Measurements from ENCODE around the gene TOMM20. TPM values are rescaled to one million over a fixed set of nuclear protein-coding genes. Genes with fewer than 3 reads are reported as not detected.

TOMM20 gene
- total and polyA plus RNA-seq, 2 experiments from 2014 or later = 75.7 to 103 TPM

- H3K36me3 ChIP-seq (ENCODE audit: low read depth) = no peaks in the 10 kb centered on the region
- peaks cover 56% of the 10 kb centered on the region for H3F3A ChIP-seq (ENCODE audit: insufficient read depth)
- H3K4me1 ChIP-seq (ENCODE audit: insufficient read depth) = peaks cover 48% of the 10 kb centered on the region
- in situ Hi-C loops (cut with MboI) = no loop called here
- no peaks in the 10 kb centered on the region for H3K9me2 ChIP-seq (ENCODE audit: insufficient read depth)
- H3K27me3 ChIP-seq (replicated peaks; ENCODE audit: insufficient read depth) = no peaks in the 10 kb centered on the region
- TF ChIP-seq EZH2phosphoT487 (IDR thresholded peaks at IDR 0.05; ENCODE audit: insufficient read depth, low read depth) (no peak), EZH2 (IDR thresholded peaks at IDR 0.05; ENCODE audit: insufficient read depth, poor library complexity, severe bottlenecking) (no peak)
- no peak overlapping the region for H3K27ac ChIP-seq
- H4K20me1 ChIP-seq (ENCODE audit: insufficient read depth) = no peaks in the 10 kb centered on the region
- H3K79me2 ChIP-seq (ENCODE audit: insufficient read depth) = no peaks in the 10 kb centered on the region
- 100% methylated on average over 1 of the region's 1 CpG for WGBS, 2 experiments (ENCODE audit: low coverage in 1 of 2, low lambda C conversion rate in 2 of 2, missing lambda C conversion rate in 2 of 2)
- no peaks in the 10 kb centered on the region for H3K9me3 ChIP-seq (ENCODE audit: low read depth)
- no peak overlapping the region for H3K4me3 ChIP-seq
- DNase-seq = no peak
- H2AFZ ChIP-seq = no peak overlapping the region
- H3K4me2 ChIP-seq (ENCODE audit: unreplicated experiment) = no peak overlapping the region
- H3K9ac ChIP-seq = no peak overlapping the region
Observed at GRCh38 chr1:235077163-235077540, 51.5 kb downstream of the TOMM20 start.

DNA sequence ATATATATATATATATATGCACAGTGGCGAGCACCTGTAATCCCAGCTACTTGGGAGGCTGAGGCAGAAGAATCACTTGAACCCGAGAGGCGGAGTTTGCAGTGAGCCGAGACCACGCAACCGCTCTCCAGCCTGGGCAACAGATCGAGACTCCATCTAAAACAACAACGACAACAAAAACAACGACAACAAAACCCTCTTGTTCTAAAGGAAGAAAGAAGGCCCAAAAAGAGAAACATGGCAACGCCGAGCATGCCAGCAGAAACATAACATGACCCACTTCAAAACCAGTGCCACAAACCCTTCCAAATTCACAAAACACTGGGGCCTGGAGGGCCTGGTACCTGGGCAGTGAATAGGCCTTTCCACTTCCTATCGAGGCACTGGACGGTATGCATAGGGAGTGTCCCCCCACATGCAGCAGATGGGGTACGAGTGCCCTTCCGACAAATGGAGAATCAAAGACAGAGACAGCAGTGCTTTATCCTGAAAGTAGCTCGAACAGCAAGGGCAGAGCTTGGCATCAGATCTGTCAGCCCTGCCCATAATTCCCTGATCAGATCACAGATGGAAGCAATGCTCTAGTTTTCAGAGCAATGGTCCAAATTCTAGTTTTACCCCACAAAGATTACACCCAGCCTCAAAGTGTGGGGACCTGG, 52.0 kb downstream of the TOMM20 start:
- H2AFZ ChIP-seq = no peak overlapping the region
- TF ChIP-seq EZH2 (IDR thresholded peaks at IDR 0.05; ENCODE audit: insufficient read depth, poor library complexity, severe bottlenecking) = no peak
- no peak for TF ChIP-seq EZH2phosphoT487 (IDR thresholded peaks at IDR 0.05; ENCODE audit: insufficient read depth, low read depth)

DNA sequence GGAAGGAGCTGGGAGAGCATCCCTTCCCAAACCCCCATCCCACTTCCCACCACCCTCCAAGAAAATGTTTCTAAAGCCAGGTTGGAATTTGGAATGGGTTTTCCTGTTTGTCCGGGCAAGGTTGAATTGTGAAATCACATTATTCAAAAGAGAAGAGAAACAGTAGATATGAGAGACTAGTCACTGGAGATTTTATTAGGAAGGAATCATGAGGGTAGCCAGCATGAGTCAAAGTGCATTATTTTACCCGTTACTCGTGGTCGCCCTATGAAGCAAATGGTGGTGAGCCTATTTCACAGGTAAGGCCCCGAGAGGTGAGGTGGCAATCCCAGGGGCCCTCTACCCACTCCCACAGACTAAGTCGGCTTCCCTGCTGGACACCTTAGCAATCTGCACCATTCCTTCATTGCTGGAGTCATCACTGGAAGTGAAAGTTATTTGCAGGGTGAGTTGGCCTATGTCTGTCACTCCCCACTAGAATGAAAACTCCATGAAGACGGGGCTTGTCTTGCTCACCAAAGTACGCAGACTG, 52.8 kb downstream of the TOMM20 start:
- TF ChIP-seq EZH2phosphoT487 (IDR thresholded peaks at IDR 0.05; ENCODE audit: insufficient read depth, low read depth) (no peak), EZH2 (IDR thresholded peaks at IDR 0.05; ENCODE audit: insufficient read depth, poor library complexity, severe bottlenecking) (no peak)
- Histone ChIP-seq H4K20me1 (ENCODE audit: insufficient read depth) (no peaks in the 10 kb centered on the region), H3K27me3 (replicated peaks; ENCODE audit: insufficient read depth) (no peaks in the 10 kb centered on the region), H3K4me1 (ENCODE audit: insufficient read depth) (peaks cover 48% of the 10 kb centered on the region), H2AFZ (0 out of 2 replicates have a peak overlapping the region, but pooled peaks have one; percentile 19), H3K4me2 (ENCODE audit: unreplicated experiment) (peak overlapping the region; percentile 78), H3K9me3 (ENCODE audit: low read depth) (no peaks in the 10 kb centered on the region), H3K9me2 (ENCODE audit: insufficient read depth) (no peaks in the 10 kb centered on the region), H3F3A (ENCODE audit: insufficient read depth) (peaks cover 56% of the 10 kb centered on the region), H3K9ac (peak overlapping the region; percentile 92), H3K27ac (peak overlapping the region; percentile 99), H3K4me3 (peak overlapping the region; percentile 61), H3K79me2 (ENCODE audit: insufficient read depth) (no peaks in the 10 kb centered on the region), H3K36me3 (ENCODE audit: low read depth) (no peaks in the 10 kb centered on the region)
- peak; percentile 83 for DNase-seq
- in situ Hi-C loops (cut with MboI) = no loop called here
- 32% methylated on average over 8 of the region's 8 CpGs for WGBS, 2 experiments (ENCODE audit: low coverage in 1 of 2, low lambda C conversion rate in 2 of 2, missing lambda C conversion rate in 2 of 2)

More for the DNA sequence above, 52.0 kb downstream of the TOMM20 start:
- no peaks in the 10 kb centered on the region for H3K9me3 ChIP-seq (ENCODE audit: low read depth)
- no peak overlapping the region for H3K4me3 ChIP-seq
- DNase-seq = no peak
- 91 to 93% methylated on average over 16 of the region's 16 CpGs for WGBS, 2 experiments (ENCODE audit: low coverage in 1 of 2, low lambda C conversion rate in 2 of 2, missing lambda C conversion rate in 2 of 2)
- no peaks in the 10 kb centered on the region for H3K79me2 ChIP-seq (ENCODE audit: insufficient read depth)
- in situ Hi-C loops (cut with MboI) = no loop called here
- no peak overlapping the region for H3K4me2 ChIP-seq (ENCODE audit: unreplicated experiment)
- peaks cover 56% of the 10 kb centered on the region for H3F3A ChIP-seq (ENCODE audit: insufficient read depth)
- H3K4me1 ChIP-seq (ENCODE audit: insufficient read depth) = peaks cover 48% of the 10 kb centered on the region
- no peaks in the 10 kb centered on the region for H4K20me1 ChIP-seq (ENCODE audit: insufficient read depth)
- H3K9me2 ChIP-seq (ENCODE audit: insufficient read depth) = no peaks in the 10 kb centered on the region
- no peak overlapping the region for H3K9ac ChIP-seq
- H3K27ac ChIP-seq = peak overlapping the region; percentile 99
- no peaks in the 10 kb centered on the region for H3K27me3 ChIP-seq (replicated peaks; ENCODE audit: insufficient read depth)
- H3K36me3 ChIP-seq (ENCODE audit: low read depth) = no peaks in the 10 kb centered on the region

DNA sequence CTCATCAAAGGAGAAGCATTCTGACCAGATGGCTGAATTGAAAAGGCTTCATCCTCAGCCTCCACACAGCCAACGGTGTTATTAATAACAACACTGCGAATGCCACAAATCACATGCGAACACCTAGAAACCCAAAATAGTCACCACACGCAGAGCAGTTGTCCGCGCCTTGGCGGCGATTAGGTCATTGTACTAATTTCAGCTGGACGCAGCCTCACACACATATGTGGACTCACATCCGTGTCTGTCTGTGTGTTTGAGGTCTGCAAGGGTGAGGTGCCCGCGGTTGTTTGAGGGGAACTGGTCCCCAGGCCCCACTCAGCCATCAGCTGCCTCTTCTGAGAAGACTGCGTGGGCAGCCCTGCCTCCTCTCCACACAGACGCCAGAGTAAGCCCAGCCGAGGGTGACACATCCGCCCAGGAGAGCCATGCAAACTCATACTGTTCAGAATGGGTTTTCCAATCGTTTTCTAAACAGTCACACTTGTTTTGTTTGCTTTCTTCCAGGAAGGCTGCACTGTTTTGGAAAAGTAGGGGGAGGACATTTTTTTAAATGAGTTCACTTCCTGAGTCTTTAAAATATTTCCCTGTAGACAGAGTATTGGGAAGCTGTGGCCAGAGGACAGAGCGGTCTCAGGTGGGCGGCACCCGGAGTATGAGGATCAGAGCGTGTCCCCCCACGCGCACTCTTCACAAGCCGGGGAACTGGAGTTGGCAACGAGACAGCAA, 53.4 kb downstream of the TOMM20 start:
- H3K4me1 ChIP-seq (ENCODE audit: insufficient read depth) = peaks cover 51% of the 10 kb centered on the region
- peak overlapping the region; percentile 61 for H3K4me3 ChIP-seq

More for the DNA sequence above, 53.4 kb downstream of the TOMM20 start:
- no peaks in the 10 kb centered on the region for H3K27me3 ChIP-seq (replicated peaks; ENCODE audit: insufficient read depth)
- WGBS, 2 experiments (ENCODE audit: low coverage in 1 of 2, low lambda C conversion rate in 2 of 2, missing lambda C conversion rate in 2 of 2) = 1 to 3% methylated on average over 25 of the region's 25 CpGs
- no peaks in the 10 kb centered on the region for H3K9me3 ChIP-seq (ENCODE audit: low read depth)
- DNase-seq = peak; percentile 98
- H4K20me1 ChIP-seq (ENCODE audit: insufficient read depth) = no peaks in the 10 kb centered on the region
- H3K9ac ChIP-seq = peak overlapping the region; percentile 92
- peak overlapping the region; percentile 78 for H3K4me2 ChIP-seq (ENCODE audit: unreplicated experiment)
- H2AFZ ChIP-seq = 0 out of 2 replicates have a peak overlapping the region, but pooled peaks have one; percentile 19
- in situ Hi-C loops (cut with MboI) = no loop called here
- no peak for TF ChIP-seq EZH2phosphoT487 (IDR thresholded peaks at IDR 0.05; ENCODE audit: insufficient read depth, low read depth)
- TF ChIP-seq EZH2 (IDR thresholded peaks at IDR 0.05; ENCODE audit: insufficient read depth, poor library complexity, severe bottlenecking) = no peak
- no peaks in the 10 kb centered on the region for H3K9me2 ChIP-seq (ENCODE audit: insufficient read depth)
- no peaks in the 10 kb centered on the region for H3K79me2 ChIP-seq (ENCODE audit: insufficient read depth)
- H3K27ac ChIP-seq = peak overlapping the region; percentile 99
- H3K36me3 ChIP-seq (ENCODE audit: low read depth) = no peaks in the 10 kb centered on the region
- peaks cover 59% of the 10 kb centered on the region for H3F3A ChIP-seq (ENCODE audit: insufficient read depth)
